GM12875 (cell line): ENCODE measurements around the gene RNF224.
A peak's percentile ranks its signal among the peaks of the same experiment; 100 is the strongest.

Source experiments
- H3K4me3 ChIP-seq: one replicate; pipeline ENCODE4 v1.5.1; 2011; ENCODE audit warnings: low read depth, low read length, control low read depth
- TF ChIP-seq, protein P1 (sequence below): IDR thresholded peaks from 2 replicates; pipeline ENCODE4 v1.5.1; 2011; ENCODE audit warnings: low read depth, mild to moderate bottlenecking, control low read depth, inconsistent platforms, low read length, moderate library complexity, borderline replicate concordance; ENCODE audit not compliant: insufficient read depth

RNF224 gene

DNA sequence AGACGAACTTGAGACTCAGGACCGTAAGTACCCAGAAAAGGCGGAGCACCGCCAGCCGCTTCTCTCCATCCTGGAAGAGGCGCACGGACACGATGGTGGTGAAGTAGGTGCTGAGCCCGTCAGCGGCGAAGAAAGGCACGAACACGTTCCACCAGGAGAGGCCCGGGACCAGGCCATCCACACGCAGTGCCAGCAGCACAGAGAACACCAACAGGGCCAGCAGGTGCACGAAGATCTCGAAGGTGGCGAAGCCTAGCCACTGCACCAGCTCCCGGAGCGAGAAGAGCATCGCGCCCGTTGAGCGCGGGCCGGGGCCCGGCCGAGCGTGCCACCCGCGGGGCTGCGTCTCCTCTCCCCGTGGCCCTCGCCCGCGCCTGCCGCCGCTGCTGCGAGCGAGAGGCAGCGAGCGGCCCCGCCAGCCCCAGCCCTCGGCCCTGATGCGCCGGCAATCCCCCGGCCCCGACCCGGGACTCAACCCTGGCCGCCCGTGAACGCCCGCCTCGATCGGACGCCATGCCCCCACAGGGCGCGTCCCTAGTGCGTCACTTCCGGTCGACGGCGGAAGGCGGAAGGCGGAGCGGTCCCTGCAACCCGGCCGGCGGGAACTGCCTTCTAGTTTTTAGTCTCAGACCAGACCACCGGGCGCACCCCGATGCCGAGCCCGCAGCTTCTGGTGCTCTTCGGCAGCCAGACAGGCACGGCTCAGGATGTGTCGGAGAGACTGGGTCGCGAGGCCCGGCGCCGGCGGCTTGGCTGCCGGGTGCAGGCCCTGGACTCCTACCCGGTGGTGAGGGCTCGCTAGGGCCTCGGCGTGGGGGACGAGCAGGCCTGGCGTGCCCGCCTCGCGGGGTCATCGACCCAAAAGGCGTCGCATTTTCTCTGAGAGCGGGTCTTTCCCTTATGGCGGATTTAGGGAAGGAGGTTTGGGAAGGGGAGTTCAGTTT lies 21.9 kb upstream of the RNF224 start, which contains the start of the genes NDOR1 and TMEM203:
TSS of gene NDOR1 (plus strand) at position 575 of the 944 bp plus-strand sequence. CDS start at position 653, 78 bp downstream.
TSS of gene TMEM203 (minus strand) at position 523 of the 944 bp plus-strand sequence. CDS start at position 289, 234 bp downstream.
- peak within 1 kb of the TSS; percentile 83 for H3K4me3 ChIP-seq
- TF ChIP-seq, protein P1, sequence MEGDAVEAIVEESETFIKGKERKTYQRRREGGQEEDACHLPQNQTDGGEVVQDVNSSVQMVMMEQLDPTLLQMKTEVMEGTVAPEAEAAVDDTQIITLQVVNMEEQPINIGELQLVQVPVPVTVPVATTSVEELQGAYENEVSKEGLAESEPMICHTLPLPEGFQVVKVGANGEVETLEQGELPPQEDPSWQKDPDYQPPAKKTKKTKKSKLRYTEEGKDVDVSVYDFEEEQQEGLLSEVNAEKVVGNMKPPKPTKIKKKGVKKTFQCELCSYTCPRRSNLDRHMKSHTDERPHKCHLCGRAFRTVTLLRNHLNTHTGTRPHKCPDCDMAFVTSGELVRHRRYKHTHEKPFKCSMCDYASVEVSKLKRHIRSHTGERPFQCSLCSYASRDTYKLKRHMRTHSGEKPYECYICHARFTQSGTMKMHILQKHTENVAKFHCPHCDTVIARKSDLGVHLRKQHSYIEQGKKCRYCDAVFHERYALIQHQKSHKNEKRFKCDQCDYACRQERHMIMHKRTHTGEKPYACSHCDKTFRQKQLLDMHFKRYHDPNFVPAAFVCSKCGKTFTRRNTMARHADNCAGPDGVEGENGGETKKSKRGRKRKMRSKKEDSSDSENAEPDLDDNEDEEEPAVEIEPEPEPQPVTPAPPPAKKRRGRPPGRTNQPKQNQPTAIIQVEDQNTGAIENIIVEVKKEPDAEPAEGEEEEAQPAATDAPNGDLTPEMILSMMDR = no peak

DNA sequence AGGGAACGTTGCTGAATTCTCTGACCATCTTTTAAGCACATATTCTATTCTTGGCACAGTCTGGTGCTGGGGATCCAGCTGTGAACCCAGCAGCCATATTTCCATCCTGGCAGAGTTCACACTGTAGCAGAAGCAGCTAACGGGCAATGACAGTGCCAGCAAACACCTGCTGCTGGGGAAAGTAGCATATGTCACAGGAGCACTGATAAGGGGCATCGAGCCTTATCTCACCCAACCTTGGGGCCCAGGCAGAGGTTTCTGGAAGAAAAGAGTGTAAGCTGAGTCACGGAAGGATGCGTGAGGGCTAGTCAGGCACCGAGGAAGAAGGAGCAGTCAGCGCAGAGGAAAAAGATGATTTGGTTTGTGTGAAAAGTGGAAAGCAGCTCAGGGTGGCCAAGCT lies 20.7 kb upstream of the RNF224 start:
- H3K4me3 ChIP-seq = peak overlapping the region; percentile 83
- TF ChIP-seq, protein P1 = no peak

DNA sequence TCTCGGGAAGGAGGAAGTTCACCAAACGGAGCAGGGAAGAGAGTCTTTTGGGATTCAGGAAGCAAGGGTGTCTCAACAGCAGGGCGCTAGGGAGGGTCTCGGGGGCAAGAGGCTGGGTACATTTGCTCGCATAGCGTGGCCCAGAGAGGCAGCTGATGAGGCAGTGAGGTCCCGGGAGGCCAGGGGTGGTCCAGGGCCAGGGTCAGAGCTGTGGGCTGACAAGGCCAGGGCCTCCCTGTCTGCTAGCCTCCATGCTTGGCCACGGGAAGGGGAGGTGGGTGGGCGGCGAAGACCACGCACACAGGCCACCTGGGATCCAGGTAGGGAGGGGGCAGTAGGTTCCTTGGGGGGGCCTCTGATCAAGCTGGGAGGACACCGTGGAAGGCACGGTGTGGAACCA lies 15.8 kb upstream of the RNF224 start:
- no peak overlapping the region for H3K4me3 ChIP-seq
- TF ChIP-seq, protein P1 = no peak

DNA sequence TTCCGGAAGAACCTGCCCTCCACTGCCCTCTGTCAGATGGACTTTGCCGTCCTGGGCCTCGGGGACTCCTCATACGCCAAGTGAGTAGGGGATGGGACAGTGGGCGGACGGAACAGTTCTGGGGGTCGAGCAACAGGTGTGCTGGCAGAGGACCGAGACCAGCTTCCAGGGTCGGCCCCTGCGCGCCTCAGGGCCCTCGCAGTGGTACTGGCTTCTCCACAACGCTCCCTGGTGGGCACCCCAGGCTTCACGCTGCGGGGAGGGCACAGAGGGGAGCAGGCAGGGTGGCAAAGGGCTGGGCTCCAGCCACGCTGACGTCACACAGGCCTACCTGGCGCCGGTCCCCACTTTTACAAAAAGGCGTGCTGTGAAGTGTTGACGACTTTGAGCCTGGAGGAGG lies 14.8 kb upstream of the RNF224 start:
- TF ChIP-seq, protein P1 = no peak
- no peak overlapping the region for H3K4me3 ChIP-seq

DNA sequence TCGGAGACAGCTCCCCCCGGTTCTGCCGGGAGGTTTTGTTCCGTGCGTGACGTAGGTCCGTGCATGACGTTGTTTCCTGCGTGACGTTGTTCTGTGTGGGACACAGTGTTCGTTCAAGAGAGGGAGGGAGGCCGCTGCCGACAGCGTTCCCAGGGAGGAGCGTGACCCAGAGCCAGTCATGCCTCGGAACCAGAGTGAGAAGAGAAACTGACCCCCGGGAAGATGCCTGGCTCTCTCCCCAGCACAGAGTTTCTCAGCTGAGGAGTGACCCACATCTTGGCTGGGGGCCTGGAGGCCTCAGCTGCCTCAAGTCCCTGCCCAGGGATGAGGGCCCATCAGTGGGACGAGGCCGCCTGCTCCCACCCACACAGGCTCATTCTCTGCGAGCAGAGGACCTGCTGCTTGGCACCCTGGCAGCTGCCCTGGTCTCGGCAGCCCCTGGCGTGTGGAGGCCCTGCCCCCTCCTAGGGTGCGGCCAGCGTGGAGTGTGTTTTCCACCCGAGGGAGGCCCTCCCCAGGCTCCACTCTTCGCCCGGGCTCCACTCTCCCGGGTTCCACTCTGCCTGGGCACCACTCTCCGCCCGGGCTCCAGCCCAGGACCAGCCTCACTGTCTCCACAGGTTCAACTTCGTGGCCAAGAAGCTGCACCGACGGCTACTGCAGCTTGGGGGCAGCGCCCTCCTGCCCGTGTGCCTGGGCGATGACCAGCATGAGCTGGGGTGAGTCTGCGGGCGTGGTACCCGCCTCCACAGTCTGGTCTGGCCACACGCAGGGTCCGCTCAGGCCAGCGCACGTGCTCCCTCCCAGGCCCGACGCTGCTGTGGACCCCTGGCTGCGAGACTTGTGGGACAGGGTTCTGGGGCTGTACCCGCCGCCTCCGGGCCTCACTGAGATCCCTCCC lies 13.9 kb upstream of the RNF224 start:
- H3K4me3 ChIP-seq = no peak overlapping the region
- TF ChIP-seq, protein P1 = no peak

DNA sequence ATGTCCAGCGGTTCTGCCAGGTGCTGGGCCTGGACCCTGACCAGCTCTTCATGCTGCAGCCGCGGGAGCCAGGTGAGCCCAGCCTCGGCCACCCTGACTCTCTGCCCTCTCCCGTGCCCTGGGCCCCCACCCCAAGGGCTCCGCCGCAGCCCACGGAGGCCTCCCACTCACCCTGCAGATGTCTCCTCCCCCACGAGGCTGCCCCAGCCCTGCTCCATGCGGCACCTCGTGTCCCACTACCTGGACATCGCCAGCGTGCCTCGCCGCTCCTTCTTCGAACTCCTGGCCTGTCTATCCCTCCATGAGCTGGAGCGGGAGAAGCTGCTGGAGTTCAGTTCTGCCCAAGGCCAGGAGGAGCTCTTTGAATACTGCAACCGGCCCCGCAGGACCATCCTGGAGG lies 12.7 kb upstream of the RNF224 start:
- H3K4me3 ChIP-seq = no peak overlapping the region
- TF ChIP-seq, protein P1 = no peak
